DOHH2 (cell line): Measurements from ENCODE around the gene ABHD12.

Experiments used
- EZH2phosphoT487 ChIP-seq: fragments of 200-600 bp; sonication (generic); IDR thresholded peaks from 2 replicates; pipeline ENCODE4 v1.6.1; 2017; ENCODE audit warnings: borderline replicate concordance, mild to moderate bottlenecking, antibody characterized with exemption, low read length, moderate library complexity, mixed read lengths
- TF ChIP-seq, protein P1 (sequence below): fragments of 200-600 bp; sonication (generic); IDR thresholded peaks from one replicate; pipeline ENCODE4 v1.5.1; 2014; ENCODE audit warnings: antibody characterized with exemption, mild to moderate bottlenecking, low read depth, low read length; ENCODE audit not compliant: poor library complexity, severe bottlenecking

DNA sequence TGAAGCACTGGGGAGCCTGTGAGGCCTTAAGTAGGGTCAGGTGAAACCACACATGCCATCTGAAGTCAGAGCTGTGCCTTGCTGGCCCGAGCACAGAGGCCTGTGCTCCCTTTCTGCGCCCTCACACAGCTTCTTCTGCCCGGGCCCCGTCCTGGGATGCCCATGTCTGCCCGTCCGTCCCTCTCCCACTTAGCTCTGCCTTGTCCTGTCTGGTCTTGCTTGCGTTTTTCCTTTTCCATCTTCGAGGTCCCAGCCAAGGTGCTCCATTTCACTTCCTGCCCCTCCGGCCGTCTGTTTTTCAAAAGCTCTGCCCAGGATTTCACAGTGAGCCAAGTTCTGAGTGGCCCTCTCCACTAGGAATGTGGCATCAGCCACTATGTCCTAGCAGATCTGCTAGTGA is 97.1 kb downstream of the ABHD12 start:
- TF ChIP-seq, protein P1, sequence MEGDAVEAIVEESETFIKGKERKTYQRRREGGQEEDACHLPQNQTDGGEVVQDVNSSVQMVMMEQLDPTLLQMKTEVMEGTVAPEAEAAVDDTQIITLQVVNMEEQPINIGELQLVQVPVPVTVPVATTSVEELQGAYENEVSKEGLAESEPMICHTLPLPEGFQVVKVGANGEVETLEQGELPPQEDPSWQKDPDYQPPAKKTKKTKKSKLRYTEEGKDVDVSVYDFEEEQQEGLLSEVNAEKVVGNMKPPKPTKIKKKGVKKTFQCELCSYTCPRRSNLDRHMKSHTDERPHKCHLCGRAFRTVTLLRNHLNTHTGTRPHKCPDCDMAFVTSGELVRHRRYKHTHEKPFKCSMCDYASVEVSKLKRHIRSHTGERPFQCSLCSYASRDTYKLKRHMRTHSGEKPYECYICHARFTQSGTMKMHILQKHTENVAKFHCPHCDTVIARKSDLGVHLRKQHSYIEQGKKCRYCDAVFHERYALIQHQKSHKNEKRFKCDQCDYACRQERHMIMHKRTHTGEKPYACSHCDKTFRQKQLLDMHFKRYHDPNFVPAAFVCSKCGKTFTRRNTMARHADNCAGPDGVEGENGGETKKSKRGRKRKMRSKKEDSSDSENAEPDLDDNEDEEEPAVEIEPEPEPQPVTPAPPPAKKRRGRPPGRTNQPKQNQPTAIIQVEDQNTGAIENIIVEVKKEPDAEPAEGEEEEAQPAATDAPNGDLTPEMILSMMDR, result no peak
- TF ChIP-seq EZH2phosphoT487, result no peak
